ENCODE data around the gene ARHGDIB. TPM values are rescaled to one million over a fixed set of nuclear protein-coding genes. Genes with fewer than 3 reads are reported as not detected.

The ARHGDIB gene
- total and polyA plus RNA-seq, 10 of the 15 experiments (the other 5 are each of a cell fraction or from before 2014, with no cell fraction given), result 796 to 2,849 (median 1,346) TPM

DNA sequence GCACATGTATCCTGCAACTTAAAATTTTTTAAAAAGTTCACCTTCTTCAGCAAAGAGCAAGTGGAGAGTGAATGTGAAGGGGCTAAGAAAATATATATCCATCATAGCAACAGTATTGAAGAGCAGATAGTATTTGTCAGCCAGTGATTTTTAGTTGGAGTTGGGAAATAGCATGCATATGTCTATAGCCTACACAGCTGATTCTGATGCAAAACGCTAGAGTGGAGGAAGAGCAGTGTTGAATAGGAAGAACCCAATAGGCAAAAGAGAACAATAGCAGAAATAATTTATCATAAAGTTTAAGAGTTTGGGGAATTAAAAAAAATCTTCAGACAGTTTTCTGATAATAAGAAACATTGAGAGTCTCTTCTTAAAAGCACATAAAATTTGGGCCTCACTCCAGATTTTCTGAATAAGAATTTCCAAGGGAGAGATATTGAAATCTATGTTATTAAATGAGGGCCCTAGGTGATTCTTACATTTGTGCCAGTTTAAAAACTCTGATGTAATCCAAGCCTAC lies 23.4 kb upstream of the ARHGDIB start:
- Histone ChIP-seq H3K4me2 (ENCODE audit: control insufficient read depth, insufficient read depth) (no peak overlapping the region), H3K79me2 (ENCODE audit: control insufficient read depth, insufficient read depth, low read length) (no peaks in the 10 kb centered on the region), H3K4me3 (no peak overlapping the region), H3K9me3 (replicated peaks; ENCODE audit: control insufficient read depth, insufficient read depth, low read length) (no peaks in the 10 kb centered on the region; the same call in 2 of the 3 replicates), H3K4me1 (ENCODE audit: control insufficient read depth, insufficient read depth, low read length) (peaks cover 21% of the 10 kb centered on the region), H2AFZ (ENCODE audit: control insufficient read depth, low read depth, low read length) (no peak overlapping the region), H4K20me1 (ENCODE audit: control insufficient read depth, insufficient read depth) (no peaks in the 10 kb centered on the region), H3K27ac (ENCODE audit: control insufficient read depth, insufficient read depth) (no peak overlapping the region), H3K9ac (ENCODE audit: control insufficient read depth, insufficient read depth, low read length) (no peak overlapping the region), H3K27me3 (replicated peaks in 1 of 2; ENCODE audit: control insufficient read depth in 2 of 2, insufficient read depth in 2 of 2, low read length in 1 of 2) (no peaks in the 10 kb centered on the region), H3K36me3 (ENCODE audit: control insufficient read depth in 2 of 2, insufficient read depth in 2 of 2, low read length in 1 of 2) (no peaks in the 10 kb centered on the region)
- RAD21 ChIA-PET (ENCODE audit: unreplicated experiment), result interaction anchor here (0.9 to 1.0 kb wide), 2 partner anchors 39 to 539 kb away, joined by 3 read pairs; no protein-coding TSS in a partner anchor
- no peak for ATAC-seq
- intact Hi-C loops (cut with micrococcal nuclease; ENCODE audit: unreplicated experiment), result loop anchor here (5.0 kb wide), 1 partner anchor 33 kb away; no protein-coding TSS in a partner anchor
- in situ Hi-C loops (cut with MboI), result loop anchor here (10.0 kb wide), 1 partner anchor 360 kb away; no protein-coding TSS in a partner anchor
- CTCF ChIA-PET, result interaction anchor here (1.0 to 2.8 kb wide), 4 partner anchors 11 to 138 kb away, joined by 3 to 19 read pairs (median 4); no protein-coding TSS in a partner anchor
- DNase-seq (ENCODE audit: low read depth, low spot score), result no peak
- POLR2A ChIA-PET, result no interaction called here
- no peak for FAIRE-seq
- BruUV-seq (replicated peaks), result no TSS peak
- SMC1A ChIA-PET (ENCODE audit: uncharacterized antibody, unreplicated experiment), result interaction anchor here (1.3 to 1.6 kb wide), 2 partner anchors 98 to 139 kb away, joined by 3 to 4 read pairs; no protein-coding TSS in a partner anchor
- WGBS (ENCODE audit: insufficient coverage, insufficient replicate concordance, low lambda C conversion rate, missing lambda C conversion rate), result 100% methylated on average over 1 of the region's 1 CpG
- TF ChIP-seq, protein P1, sequence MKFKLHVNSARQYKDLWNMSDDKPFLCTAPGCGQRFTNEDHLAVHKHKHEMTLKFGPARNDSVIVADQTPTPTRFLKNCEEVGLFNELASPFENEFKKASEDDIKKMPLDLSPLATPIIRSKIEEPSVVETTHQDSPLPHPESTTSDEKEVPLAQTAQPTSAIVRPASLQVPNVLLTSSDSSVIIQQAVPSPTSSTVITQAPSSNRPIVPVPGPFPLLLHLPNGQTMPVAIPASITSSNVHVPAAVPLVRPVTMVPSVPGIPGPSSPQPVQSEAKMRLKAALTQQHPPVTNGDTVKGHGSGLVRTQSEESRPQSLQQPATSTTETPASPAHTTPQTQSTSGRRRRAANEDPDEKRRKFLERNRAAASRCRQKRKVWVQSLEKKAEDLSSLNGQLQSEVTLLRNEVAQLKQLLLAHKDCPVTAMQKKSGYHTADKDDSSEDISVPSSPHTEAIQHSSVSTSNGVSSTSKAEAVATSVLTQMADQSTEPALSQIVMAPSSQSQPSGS (IDR thresholded peaks at IDR 0.05; ENCODE audit: low read length), result no peak
- TF ChIP-seq CHD4 (IDR thresholded peaks at IDR 0.05), result no peak
- TF ChIP-seq RELA (IDR thresholded peaks at IDR 0.05; ENCODE audit: borderline replicate concordance, partially characterized antibody), result no peak
- TF ChIP-seq, protein P2, sequence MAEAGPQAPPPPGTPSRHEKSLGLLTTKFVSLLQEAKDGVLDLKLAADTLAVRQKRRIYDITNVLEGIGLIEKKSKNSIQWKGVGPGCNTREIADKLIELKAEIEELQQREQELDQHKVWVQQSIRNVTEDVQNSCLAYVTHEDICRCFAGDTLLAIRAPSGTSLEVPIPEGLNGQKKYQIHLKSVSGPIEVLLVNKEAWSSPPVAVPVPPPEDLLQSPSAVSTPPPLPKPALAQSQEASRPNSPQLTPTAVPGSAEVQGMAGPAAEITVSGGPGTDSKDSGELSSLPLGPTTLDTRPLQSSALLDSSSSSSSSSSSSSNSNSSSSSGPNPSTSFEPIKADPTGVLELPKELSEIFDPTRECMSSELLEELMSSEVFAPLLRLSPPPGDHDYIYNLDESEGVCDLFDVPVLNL (IDR thresholded peaks at IDR 0.05; ENCODE audit: low read depth, low read length), result no peak
- no peak for TF ChIP-seq NR2C2 (IDR thresholded peaks at IDR 0.05; ENCODE audit: borderline replicate concordance, control insufficient read depth, insufficient read length, low read depth)
- TF ChIP-seq RUNX3 (IDR thresholded peaks at IDR 0.05; ENCODE audit: low read length), result no peak
- no peak for TF ChIP-seq WRNIP1 (IDR thresholded peaks at IDR 0.05; ENCODE audit: borderline replicate concordance, low read depth, low read length)
- TF ChIP-seq PML (IDR thresholded peaks at IDR 0.05; ENCODE audit: low read length), result no peak
- TF ChIP-seq, protein P3, sequence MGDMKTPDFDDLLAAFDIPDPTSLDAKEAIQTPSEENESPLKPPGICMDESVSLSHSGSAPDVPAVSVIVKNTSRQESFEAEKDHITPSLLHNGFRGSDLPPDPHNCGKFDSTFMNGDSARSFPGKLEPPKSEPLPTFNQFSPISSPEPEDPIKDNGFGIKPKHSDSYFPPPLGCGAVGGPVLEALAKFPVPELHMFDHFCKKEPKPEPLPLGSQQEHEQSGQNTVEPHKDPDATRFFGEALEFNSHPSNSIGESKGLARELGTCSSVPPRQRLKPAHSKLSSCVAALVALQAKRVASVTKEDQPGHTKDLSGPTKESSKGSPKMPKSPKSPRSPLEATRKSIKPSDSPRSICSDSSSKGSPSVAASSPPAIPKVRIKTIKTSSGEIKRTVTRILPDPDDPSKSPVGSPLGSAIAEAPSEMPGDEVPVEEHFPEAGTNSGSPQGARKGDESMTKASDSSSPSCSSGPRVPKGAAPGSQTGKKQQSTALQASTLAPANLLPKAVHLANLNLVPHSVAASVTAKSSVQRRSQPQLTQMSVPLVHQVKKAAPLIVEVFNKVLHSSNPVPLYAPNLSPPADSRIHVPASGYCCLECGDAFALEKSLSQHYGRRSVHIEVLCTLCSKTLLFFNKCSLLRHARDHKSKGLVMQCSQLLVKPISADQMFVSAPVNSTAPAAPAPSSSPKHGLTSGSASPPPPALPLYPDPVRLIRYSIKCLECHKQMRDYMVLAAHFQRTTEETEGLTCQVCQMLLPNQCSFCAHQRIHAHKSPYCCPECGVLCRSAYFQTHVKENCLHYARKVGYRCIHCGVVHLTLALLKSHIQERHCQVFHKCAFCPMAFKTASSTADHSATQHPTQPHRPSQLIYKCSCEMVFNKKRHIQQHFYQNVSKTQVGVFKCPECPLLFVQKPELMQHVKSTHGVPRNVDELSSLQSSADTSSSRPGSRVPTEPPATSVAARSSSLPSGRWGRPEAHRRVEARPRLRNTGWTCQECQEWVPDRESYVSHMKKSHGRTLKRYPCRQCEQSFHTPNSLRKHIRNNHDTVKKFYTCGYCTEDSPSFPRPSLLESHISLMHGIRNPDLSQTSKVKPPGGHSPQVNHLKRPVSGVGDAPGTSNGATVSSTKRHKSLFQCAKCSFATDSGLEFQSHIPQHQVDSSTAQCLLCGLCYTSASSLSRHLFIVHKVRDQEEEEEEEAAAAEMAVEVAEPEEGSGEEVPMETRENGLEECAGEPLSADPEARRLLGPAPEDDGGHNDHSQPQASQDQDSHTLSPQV (IDR thresholded peaks at IDR 0.05), result no peak
- no peak for TF ChIP-seq HDGF (IDR thresholded peaks at IDR 0.05)

All from GM12878 (cell line).